8988T (cell line): ENCODE measurements around the gene ADGRL4.
"Not testable (repeated sequence)": the region's sequence is repeated elsewhere in the genome, so short reads cannot be mapped to it uniquely, and the experiment has no call there.

ENCODE experiments used
- DNase-seq: peaks from one replicate; pipeline ENCODE4 v3.0.0; 2011

ADGRL4 gene

DNA sequence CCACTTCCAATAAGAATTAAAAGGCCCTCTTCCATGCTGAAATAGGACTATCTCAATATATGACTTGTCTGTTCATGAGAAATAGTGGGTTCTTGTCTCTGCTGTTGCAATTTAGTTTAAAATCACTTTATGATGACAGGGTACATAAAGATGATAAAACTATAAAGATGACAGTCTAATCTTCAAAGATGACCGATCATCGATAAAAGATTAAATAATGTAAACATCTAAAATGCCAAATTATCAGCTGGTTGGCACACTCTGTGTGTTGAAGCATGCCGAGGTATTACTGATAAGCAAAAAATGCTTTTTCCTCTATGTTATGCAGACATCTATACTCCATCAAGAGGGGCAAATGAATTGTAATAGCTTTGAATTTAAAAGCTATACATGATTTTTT lies 89.5 kb downstream of the ADGRL4 start:
- DNase-seq: no peak

DNA sequence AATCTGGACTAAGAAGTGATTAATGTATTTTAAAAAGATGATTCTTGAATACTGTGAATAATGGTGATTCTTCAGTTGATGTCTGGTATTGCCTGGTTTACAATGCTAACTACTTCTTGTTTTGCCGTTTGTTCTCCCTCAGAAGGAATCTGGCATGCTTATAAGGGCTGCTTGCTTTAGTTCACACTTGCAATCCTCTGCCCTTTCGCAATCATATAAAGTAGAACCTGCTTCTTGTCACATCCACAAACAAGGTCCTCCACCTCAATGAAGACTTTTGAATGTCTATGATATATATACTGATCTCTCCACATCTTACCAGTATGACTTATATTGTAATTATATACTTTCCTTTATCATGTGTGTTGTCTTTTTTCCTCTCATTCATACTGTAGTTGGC lies 92.6 kb downstream of the ADGRL4 start:
- no peak for DNase-seq

- DNase-seq: no peak
These were observed 94.3 kb downstream of the ADGRL4 start for GRCh38 chr1:78911956-78912880.

DNA sequence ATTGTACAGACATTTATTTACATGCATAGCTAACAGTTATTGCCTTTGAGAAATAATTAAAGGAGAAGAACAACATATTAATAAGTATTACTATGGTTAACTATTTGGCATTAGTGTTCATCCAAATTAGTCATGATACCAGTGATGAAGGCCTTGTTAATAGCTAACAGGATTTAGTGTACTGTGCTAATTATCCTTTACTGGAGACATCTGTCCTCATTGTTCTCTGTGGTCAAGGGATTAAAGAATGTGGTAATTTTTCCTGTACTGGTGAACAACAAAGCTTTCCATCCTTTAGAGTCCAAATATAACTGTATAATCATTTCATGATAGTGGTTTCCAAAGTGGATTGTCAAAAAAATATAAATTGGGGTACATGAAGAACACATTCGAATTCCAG lies 103.9 kb downstream of the ADGRL4 start:
- no peak for DNase-seq

DNA sequence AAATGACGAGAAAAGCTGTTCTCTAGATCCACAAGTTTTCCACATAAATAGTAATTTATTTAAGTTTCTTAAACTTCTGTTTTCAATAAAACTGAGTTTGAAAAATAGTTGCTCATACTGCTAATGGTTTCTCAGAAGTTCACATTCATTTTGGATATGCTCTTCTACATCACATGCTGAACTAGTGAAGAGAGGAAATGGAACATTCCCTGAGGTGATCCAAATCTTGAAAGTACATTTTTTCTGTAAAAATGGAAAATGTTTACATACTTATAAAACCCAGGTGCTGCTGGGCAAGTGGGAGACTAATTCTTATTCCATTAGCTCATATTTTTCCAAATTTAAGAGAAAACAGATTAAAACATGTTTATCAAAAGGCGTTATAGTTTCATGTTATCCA lies 111.7 kb downstream of the ADGRL4 start:
- DNase-seq: no peak

GRCh38 chr1:78892260-78892840 lies 114.2 kb downstream of the ADGRL4 start:
- DNase-seq: no peak

DNA sequence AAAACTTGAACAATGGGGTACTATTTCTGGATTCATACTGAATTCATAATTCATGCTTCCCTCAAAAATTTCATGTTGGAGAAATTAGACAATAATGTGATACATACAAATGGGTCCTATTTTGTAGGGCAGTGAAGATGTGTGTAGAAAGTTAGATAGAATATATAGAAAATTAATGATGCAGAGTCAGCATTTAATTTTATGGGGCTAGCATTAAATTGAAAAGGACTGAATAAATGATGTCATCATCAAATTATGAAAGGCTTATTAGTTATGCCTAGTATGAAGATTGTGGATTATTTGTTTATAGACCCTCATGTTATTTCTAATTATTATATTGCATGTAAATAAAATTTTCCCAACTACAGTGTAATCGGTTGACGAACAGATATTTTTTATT lies 119.1 kb downstream of the ADGRL4 start:
- DNase-seq: no peak

DNA sequence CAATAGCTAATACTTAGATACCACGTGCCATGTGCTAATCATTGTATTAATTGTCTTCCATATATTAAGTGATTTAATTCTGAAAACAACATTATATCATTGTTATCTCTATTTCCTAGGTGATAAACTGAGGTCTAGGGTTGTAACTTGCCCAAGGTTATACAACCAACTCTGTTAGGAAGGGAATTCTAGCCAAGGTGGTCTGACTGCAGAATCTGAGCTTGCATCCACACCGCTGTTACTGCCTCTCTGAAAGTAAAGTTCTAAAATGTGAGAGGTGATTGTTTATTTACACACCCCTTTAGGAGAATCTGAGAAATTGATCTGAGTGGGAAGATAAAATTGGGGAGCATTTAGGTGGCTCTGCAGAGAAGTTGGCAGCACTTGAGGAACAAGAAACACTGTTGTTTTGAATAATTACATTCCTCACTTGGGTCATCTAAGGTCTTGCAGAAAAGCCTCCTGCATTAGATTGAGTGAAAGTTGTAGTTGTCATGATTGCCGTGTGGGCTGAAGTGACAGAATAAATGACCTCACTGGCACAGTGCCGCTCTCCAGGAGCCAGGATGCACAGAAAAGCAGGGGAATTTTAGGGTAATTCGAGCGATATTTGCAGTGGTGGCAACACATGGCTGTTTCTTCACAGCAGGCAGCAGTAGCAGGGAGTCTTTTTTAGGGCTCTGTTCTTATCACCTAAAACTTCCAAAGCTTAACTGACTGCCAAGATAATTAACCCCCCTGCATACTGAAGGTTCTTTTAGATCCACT lies 121.7 kb downstream of the ADGRL4 start:
- no peak for DNase-seq

DNA sequence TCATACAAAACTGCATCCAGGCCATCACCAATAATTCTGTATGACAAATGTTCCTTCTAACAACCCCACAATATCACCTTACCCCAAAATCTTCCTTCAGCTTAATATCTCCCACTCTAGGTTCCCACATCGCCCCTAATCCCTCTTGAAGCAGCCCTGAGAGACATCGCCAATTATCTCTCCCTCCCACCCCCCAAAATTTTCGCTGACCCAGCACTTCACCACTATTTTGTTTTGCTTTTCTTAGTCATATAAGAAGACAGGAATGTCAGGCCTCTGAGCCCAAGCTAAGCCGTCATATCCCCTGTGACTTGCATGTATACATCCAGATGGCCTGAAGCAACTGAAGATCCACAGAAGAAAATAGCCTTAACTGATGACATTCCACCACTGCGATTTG lies 126.3 kb downstream of the ADGRL4 start:
- DNase-seq: no peak

- DNase-seq: not testable (repeated sequence)
These were observed 130.5 kb downstream of the ADGRL4 start for GRCh38 chr1:78875986-78876385.

DNA sequence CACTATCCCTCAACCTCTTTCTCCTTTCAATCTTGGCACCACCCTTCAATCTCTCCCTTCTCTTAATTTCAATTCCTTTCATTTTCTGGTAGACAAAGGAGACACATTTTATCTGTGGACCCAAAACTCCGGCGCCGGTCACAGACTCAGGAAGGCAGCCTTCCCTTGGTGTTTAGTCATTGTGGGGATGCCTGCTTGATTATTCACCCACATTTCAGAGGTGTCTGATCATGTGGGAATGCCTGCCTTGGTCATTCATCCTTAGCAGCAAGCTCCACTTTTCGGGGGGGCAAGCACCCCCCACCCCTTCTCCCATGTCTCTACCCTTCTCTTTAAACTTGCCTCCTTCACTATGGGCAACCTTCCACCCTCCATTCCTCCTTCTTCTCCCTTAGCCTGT lies 133.7 kb downstream of the ADGRL4 start:
- not testable (repeated sequence) for DNase-seq

GRCh38 chr1:78871249-78871648 lies 135.3 kb downstream of the ADGRL4 start:
- DNase-seq: no peak

GRCh38 chr1:78869136-78869535 lies 137.4 kb downstream of the ADGRL4 start:
- no peak for DNase-seq

GRCh38 chr1:78864175-78864574 lies 142.4 kb downstream of the ADGRL4 start:
- DNase-seq: no peak

DNA sequence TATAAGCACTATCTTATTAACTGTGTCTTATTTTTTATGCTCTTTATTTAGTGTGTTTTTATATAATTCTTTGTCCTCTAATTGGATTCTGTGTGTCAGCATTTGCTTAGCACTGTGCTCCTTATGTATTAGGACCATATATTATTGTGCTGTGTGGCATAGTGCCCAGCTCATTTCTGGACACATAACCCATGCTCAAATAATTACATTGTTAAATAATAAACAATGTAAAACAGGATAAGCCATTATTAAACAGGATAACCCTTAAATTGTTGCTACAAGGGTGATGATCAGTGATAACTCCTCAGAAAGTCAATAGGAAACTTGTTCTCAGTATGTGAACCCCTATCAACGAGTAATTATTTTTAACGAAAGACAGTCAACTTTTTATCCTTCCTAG lies 150.4 kb downstream of the ADGRL4 start:
- no peak for DNase-seq

GRCh38 chr1:78855258-78855657 lies 151.3 kb downstream of the ADGRL4 start:
- no peak for DNase-seq

DNA sequence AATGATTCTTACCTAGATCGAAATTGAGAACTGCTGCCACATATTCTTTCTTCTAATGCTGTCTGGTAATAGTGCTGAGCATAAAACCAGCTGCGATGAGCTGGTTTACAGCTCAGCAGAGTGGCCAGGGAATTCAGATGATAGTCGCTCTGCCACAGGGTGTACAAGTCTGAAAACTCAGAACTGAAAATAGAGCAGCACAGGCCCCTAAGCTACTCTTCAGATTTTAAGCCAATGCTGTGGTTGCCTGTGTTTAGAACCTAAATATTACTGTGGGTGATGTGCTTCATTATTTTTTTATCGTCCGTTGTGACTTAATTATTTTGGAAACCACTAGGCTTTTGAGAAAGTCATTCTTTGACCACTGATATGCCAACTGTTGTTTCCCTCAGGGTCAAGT lies 152.0 kb downstream of the ADGRL4 start:
- no peak for DNase-seq

DNA sequence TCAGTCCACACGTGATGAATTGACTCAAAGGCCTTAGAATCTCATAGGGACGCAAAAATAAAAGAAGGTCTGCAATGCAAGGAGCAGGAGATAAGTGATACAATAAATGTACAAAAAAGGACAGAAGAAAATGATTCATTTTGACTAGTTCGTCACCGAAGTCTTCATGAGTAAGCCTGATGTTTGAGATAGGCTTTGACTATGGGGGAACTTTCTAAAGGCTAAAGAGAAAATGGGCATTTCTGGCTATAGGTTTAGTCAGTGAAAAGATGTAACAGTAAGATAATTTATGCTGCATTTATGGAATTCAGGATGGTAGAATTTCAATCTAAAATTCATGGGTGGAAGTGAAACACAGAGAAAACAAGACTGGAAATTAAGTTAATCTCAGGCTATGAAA lies 163.0 kb downstream of the ADGRL4 start:
- DNase-seq: no peak

DNA sequence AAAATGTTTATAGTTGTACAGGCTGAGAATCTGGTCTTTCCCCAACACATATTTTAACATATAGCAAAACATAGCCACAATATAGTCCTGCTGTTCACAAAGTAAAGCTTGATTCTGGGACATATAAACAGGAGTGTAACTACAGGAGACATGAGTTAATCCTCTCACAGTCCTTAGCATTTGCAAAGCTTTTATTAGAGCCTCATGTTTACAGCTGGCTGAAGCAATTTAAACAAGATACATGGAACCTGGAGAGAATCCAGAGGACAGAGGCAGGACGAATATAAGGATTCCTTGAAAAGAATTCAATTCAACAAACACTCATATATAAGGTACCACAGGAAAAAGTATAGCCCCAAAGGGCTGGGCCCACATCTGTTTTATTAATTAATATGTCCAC lies 163.4 kb downstream of the ADGRL4 start:
- no peak for DNase-seq

- no peak for DNase-seq
These were observed 165.9 kb downstream of the ADGRL4 start for GRCh38 chr1:78840453-78841271.
